Astrocyte (in vitro differentiated cells and primary cell): ENCODE results near the gene TEX26. TPM values are rescaled to one million over a fixed set of nuclear protein-coding genes. Genes with fewer than 3 reads are reported as not detected.

Experiments used
- DNase-seq: peaks from one replicate; pipeline ENCODE4 v3.0.0-alpha.2; 2010; ENCODE audit warnings: low read depth
- FAIRE-seq: peaks from 2 replicates; lab custom pipeline; 2011; peaks lifted over from hg19 to GRCh38; lab: Jason Lieb, UNC
- H2AFZ ChIP-seq: 2 replicates; pipeline ENCODE4 v1.6.0; 2012; ENCODE audit warnings: low read depth, low read length, inconsistent platforms
- H3K27ac ChIP-seq: 2 replicates; pipeline ENCODE4 v1.5.1; 2011; ENCODE audit warnings: low read depth, low read length, inconsistent platforms
- H3K27me3 ChIP-seq: 2 replicates; pipeline ENCODE4 v1.6.0; 2011; ENCODE audit warnings: low read length, inconsistent platforms; ENCODE audit not compliant: insufficient read depth
- H3K36me3 ChIP-seq: 2 replicates; pipeline ENCODE4 v1.5.1; 2011; ENCODE audit warnings: low read length, inconsistent platforms; ENCODE audit not compliant: insufficient read depth
- H3K4me1 ChIP-seq: 2 replicates; pipeline ENCODE4 v1.5.1; 2011; ENCODE audit warnings: low read length, inconsistent platforms; ENCODE audit not compliant: insufficient read depth
- H3K4me2 ChIP-seq: 2 replicates; pipeline ENCODE4 v1.6.0; 2012; ENCODE audit warnings: low read length, inconsistent platforms
- H3K4me3 ChIP-seq: 2 replicates; pipeline ENCODE4 v1.5.1; 2011; ENCODE audit warnings: low read depth, mild to moderate bottlenecking, low read length, inconsistent platforms; ENCODE audit not compliant: insufficient read depth
- H3K79me2 ChIP-seq: 2 replicates; pipeline ENCODE4 v1.6.0; 2012; ENCODE audit warnings: mild to moderate bottlenecking, low read length, inconsistent platforms; ENCODE audit not compliant: insufficient read depth
- H3K9ac ChIP-seq: 2 replicates; pipeline ENCODE4 v1.6.0; 2012; ENCODE audit warnings: mild to moderate bottlenecking, low read length, inconsistent platforms
- H3K9me3 ChIP-seq: 2 replicates; pipeline ENCODE4 v1.5.1; 2012; ENCODE audit warnings: low read depth, mild to moderate bottlenecking, low read length, inconsistent platforms; ENCODE audit not compliant: insufficient read depth
- H4K20me1 ChIP-seq: 2 replicates; pipeline ENCODE4 v1.6.0; 2012; ENCODE audit warnings: low read length, inconsistent platforms; ENCODE audit not compliant: insufficient read depth
- H3K27ac Mint-ChIP-seq: one replicate; pipeline ENCODE4 v1.8.0; 2021; ENCODE audit warnings: mild to moderate bottlenecking, mixed read lengths; ENCODE audit not compliant: unreplicated experiment
- H3K27me3 Mint-ChIP-seq: one replicate; pipeline ENCODE4 v1.8.0; 2021; ENCODE audit warnings: low read depth, mixed read lengths; ENCODE audit not compliant: unreplicated experiment
- H3K36me3 Mint-ChIP-seq: one replicate; pipeline ENCODE4 v1.8.0; 2021; ENCODE audit warnings: low read depth, mixed read lengths; ENCODE audit not compliant: unreplicated experiment
- H3K4me1 Mint-ChIP-seq: one replicate; pipeline ENCODE4 v1.8.0; 2021; ENCODE audit warnings: low read depth, mixed read lengths; ENCODE audit not compliant: unreplicated experiment
- H3K4me3 Mint-ChIP-seq: one replicate; pipeline ENCODE4 v1.8.0; 2021; ENCODE audit warnings: mild to moderate bottlenecking, moderate library complexity, mixed read lengths; ENCODE audit not compliant: unreplicated experiment
- H3K9me3 Mint-ChIP-seq: one replicate; pipeline ENCODE4 v1.8.0; 2021; ENCODE audit warnings: mild to moderate bottlenecking, mixed read lengths; ENCODE audit not compliant: unreplicated experiment
- CTCF ChIP-seq: IDR thresholded peaks from 2 replicates; pipeline ENCODE4 v1.5.1; 2011; ENCODE audit warnings: low read depth, mild to moderate bottlenecking, inconsistent platforms, low read length, moderate library complexity; ENCODE audit not compliant: insufficient read depth
- EZH2 ChIP-seq: IDR thresholded peaks from 2 replicates; pipeline ENCODE4 v1.6.1; 2012; ENCODE audit warnings: mild to moderate bottlenecking, low read length, inconsistent platforms; ENCODE audit not compliant: insufficient read depth
- total RNA-seq: library from RNA; stranded (reverse); gene quantifications from 2 replicates; pipeline ENCODE4 v1.2.1, GENCODE V29; 2021

TEX26 gene
- total RNA-seq, 1 donor from 2014 or later: not detected

- no peak overlapping the region for H3K27ac Mint-ChIP-seq
- FAIRE-seq (no peak), DNase-seq (no peak)
Measured at GRCh38 chr13:31020996-31021395, 88.5 kb downstream of the TEX26 start.

GRCh38 chr13:31022288-31022895 is 89.9 kb downstream of the TEX26 start:
- no peaks in the 10 kb centered on the region for H3K36me3 ChIP-seq
- FAIRE-seq (no peak), DNase-seq (no peak)
- no peak overlapping the region for H3K9ac ChIP-seq
- H3K27ac Mint-ChIP-seq: no peak overlapping the region
- no peaks in the 10 kb centered on the region for H3K36me3 Mint-ChIP-seq
- H2AFZ ChIP-seq: no peak overlapping the region
- no peak overlapping the region for H3K4me3 Mint-ChIP-seq
- peaks cover 6% of the 10 kb centered on the region for H3K4me1 Mint-ChIP-seq
- H3K4me2 ChIP-seq: peak overlapping the region; percentile 16
- TF ChIP-seq EZH2 (no peak), CTCF (no peak)
- H3K4me1 ChIP-seq: no peaks in the 10 kb centered on the region
- H3K9me3 ChIP-seq: no peaks in the 10 kb centered on the region
- no peaks in the 10 kb centered on the region for H4K20me1 ChIP-seq
- no peak overlapping the region for H3K27ac ChIP-seq
- no peak overlapping the region for H3K4me3 ChIP-seq
- peaks cover 4% of the 10 kb centered on the region for H3K9me3 Mint-ChIP-seq
- H3K79me2 ChIP-seq: no peaks in the 10 kb centered on the region
- H3K27me3 ChIP-seq: peaks cover 2% of the 10 kb centered on the region
- peaks cover 32% of the 10 kb centered on the region for H3K27me3 Mint-ChIP-seq

More at GRCh38 chr13:31020996-31021395, 88.5 kb downstream of the TEX26 start:
- no peak overlapping the region for H3K4me3 ChIP-seq
- H3K36me3 ChIP-seq: no peaks in the 10 kb centered on the region
- no peaks in the 10 kb centered on the region for H3K4me1 ChIP-seq
- no peaks in the 10 kb centered on the region for H3K79me2 ChIP-seq
- Mint-ChIP-seq H3K9me3 (peaks cover 5% of the 10 kb centered on the region), H3K4me1 (peaks cover 6% of the 10 kb centered on the region), H3K27me3 (peaks cover 25% of the 10 kb centered on the region), H3K36me3 (no peaks in the 10 kb centered on the region), H3K4me3 (no peak overlapping the region)
- H2AFZ ChIP-seq: no peak overlapping the region
- TF ChIP-seq CTCF (no peak), EZH2 (no peak)
- no peak overlapping the region for H3K9ac ChIP-seq
- H4K20me1 ChIP-seq: no peaks in the 10 kb centered on the region
- H3K9me3 ChIP-seq: no peaks in the 10 kb centered on the region
- peak overlapping the region; percentile 10 for H3K4me2 ChIP-seq
- no peak overlapping the region for H3K27ac ChIP-seq
- H3K27me3 ChIP-seq: peaks cover 2% of the 10 kb centered on the region

DNA sequence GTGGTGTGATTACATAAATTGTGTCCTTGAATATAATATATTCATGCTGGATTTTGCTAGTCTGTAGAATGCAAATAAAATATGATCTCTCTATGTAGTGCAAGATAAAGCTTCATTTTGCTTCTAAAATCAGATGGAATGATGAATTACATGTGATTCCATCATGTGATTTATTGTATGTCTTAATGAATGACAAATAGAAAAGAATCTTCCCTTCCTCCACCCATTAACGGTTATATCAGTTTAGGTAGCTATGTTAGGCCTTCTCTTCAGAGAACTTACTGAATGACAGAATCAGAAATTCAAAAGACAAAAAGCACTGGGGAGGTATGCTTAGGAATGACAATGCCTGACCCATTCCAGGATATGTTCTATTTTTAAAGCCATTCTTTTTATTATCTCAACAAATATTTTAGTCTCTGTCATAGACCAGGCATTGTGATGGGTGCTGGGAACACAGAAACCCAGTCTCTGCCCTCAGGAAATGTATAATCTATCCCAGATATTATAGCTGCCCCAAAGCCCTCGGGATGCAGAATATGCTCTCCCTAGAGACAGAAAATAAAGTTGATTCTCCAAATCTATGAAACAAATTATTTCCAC is 90.6 kb downstream of the TEX26 start:
- Mint-ChIP-seq H3K9me3 (no peaks in the 10 kb centered on the region), H3K36me3 (no peaks in the 10 kb centered on the region), H3K27ac (no peak overlapping the region), H3K4me1 (peaks cover 6% of the 10 kb centered on the region), H3K4me3 (no peak overlapping the region), H3K27me3 (peaks cover 31% of the 10 kb centered on the region)
- no peaks in the 10 kb centered on the region for H3K36me3 ChIP-seq
- no peak overlapping the region for H3K9ac ChIP-seq
- H3K4me2 ChIP-seq: peak overlapping the region; percentile 16
- no peaks in the 10 kb centered on the region for H4K20me1 ChIP-seq
- H3K4me3 ChIP-seq: no peak overlapping the region
- H3K27me3 ChIP-seq: peaks cover 2% of the 10 kb centered on the region
- no peak for TF ChIP-seq EZH2
- no peak for TF ChIP-seq CTCF
- peak; percentile 65 for FAIRE-seq
- no peaks in the 10 kb centered on the region for H3K9me3 ChIP-seq
- DNase-seq: no peak
- no peaks in the 10 kb centered on the region for H3K79me2 ChIP-seq
- no peak overlapping the region for H2AFZ ChIP-seq
- H3K4me1 ChIP-seq: no peaks in the 10 kb centered on the region
- H3K27ac ChIP-seq: no peak overlapping the region
